Effector memory CD4-positive, alpha-beta T cell (primary cell): Measurements from ENCODE around the gene PPP1R3G.

Experiments
- DNase-seq, 3 donors: peaks; one replicate each; pipeline ENCODE4 v3.0.0-alpha.2; 2020
- H3K27ac ChIP-seq: 2 replicates; pipeline ENCODE4 v1.7.0; 2013; ENCODE audit warnings: mild to moderate bottlenecking, low read length, moderate library complexity; ENCODE audit not compliant: insufficient read depth, poor library complexity, severe bottlenecking
- H3K27me3 ChIP-seq: replicated peaks from 2 replicates; pipeline ENCODE4 v1.7.0; 2013; ENCODE audit warnings: mild to moderate bottlenecking, low read length; ENCODE audit not compliant: insufficient read depth, control insufficient read depth, poor library complexity, severe bottlenecking
- H3K36me3 ChIP-seq: 2 replicates; pipeline ENCODE4 v1.7.0; 2013; ENCODE audit warnings: mild to moderate bottlenecking, low read length, moderate library complexity; ENCODE audit not compliant: control insufficient read depth, insufficient read depth
- H3K4me1 ChIP-seq: 2 replicates; pipeline ENCODE4 v1.7.0; 2013; ENCODE audit warnings: low read length, mild to moderate bottlenecking; ENCODE audit not compliant: control insufficient read depth, insufficient read depth, poor library complexity, severe bottlenecking
- H3K4me3 ChIP-seq: 2 replicates; pipeline ENCODE4 v1.7.0; 2013; ENCODE audit warnings: low read length, low read depth, mild to moderate bottlenecking; ENCODE audit not compliant: insufficient read depth, poor library complexity, severe bottlenecking
- H3K9me3 ChIP-seq: 2 replicates; pipeline ENCODE4 v1.7.0; 2013; ENCODE audit warnings: mild to moderate bottlenecking, low read length, moderate library complexity; ENCODE audit not compliant: control insufficient read depth

PPP1R3G gene

DNA sequence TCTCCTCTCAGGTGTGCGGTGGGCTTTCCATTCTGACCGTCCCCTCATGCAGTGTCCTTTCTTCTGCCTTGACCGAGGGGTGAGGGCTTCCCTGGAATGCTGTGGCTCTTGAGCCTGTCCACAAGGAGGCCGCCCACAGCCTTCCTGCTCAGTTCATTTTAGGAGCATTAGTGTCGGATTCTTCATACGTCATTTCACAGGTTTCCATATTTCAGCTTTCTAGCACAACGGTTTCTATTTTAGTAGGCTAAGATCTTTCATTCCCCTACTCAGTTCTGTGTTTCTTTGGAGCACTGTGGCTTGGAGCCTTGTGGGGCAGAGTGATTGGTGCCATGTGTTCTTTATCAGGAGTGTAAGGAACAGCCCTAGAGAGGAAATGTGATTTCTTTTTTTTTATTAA is 5.5 kb downstream of the PPP1R3G start:
- H3K4me1 ChIP-seq: no peaks in the 10 kb centered on the region
- H3K27me3 ChIP-seq: peaks cover 6% of the 10 kb centered on the region

GRCh38 chr6:5091210-5092069 is 6.3 kb downstream of the PPP1R3G start:
- no peaks in the 10 kb centered on the region for H3K4me1 ChIP-seq
- H3K27ac ChIP-seq: no peak overlapping the region
- no peak for DNase-seq
- H3K27me3 ChIP-seq: peaks cover 6% of the 10 kb centered on the region
- no peak overlapping the region for H3K4me3 ChIP-seq
- no peaks in the 10 kb centered on the region for H3K9me3 ChIP-seq
- H3K36me3 ChIP-seq: no peaks in the 10 kb centered on the region

More for the DNA sequence above, 5.5 kb downstream of the PPP1R3G start:
- no peaks in the 10 kb centered on the region for H3K36me3 ChIP-seq
- no peak for DNase-seq
- no peak overlapping the region for H3K27ac ChIP-seq
- H3K9me3 ChIP-seq: no peaks in the 10 kb centered on the region
- no peak overlapping the region for H3K4me3 ChIP-seq

DNA sequence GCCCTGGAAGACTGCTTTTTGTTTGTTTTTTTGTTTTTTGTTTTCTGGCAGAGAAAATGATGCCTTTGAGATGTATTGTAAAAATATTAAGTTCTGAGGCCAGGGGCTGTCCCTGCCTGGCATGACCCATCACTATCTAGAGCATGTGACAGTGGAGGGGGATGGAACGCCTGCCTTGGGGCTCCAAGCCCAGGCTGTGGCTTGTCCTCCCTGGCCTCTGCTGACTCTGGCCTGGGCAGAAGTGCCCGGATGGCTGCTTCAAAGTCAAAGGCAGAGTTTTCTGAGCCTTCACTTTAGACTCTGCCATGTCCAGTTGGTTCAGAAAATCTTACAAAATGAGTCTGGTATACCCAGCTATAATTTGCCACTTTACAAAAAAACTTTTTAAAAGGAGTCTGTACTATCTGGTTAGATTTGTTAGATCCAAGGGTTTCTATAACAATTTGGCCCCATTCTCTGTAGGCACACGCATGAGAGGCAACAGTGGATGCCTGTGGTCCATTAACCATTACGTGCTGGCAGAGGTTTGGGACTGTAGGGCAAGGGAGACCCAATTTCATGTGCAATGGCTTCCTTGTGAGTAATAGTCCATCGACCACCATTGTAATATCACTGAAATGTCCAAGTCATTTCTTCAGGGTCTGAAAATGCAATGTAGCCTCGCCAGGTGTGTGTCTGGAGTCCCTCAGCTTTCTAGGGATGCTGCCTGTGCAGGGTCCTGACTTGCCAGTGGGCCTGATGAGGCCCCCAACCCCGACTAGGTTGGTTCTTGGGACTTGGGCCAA is 8.3 kb downstream of the PPP1R3G start:
- H3K4me1 ChIP-seq: no peaks in the 10 kb centered on the region
- no peak overlapping the region for H3K4me3 ChIP-seq
- H3K36me3 ChIP-seq: no peaks in the 10 kb centered on the region
- no peaks in the 10 kb centered on the region for H3K9me3 ChIP-seq
- H3K27me3 ChIP-seq: peaks cover 6% of the 10 kb centered on the region
- no peak for DNase-seq
- no peak overlapping the region for H3K27ac ChIP-seq

- Histone ChIP-seq H3K9me3 (no peaks in the 10 kb centered on the region), H3K36me3 (no peaks in the 10 kb centered on the region), H3K27me3 (peaks cover 4% of the 10 kb centered on the region), H3K27ac (no peak overlapping the region), H3K4me1 (no peaks in the 10 kb centered on the region), H3K4me3 (no peak overlapping the region)
- no peak for DNase-seq
Observed at GRCh38 chr6:5094327-5094726, 9.2 kb downstream of the PPP1R3G start.

GRCh38 chr6:5095236-5095635 is 10.1 kb downstream of the PPP1R3G start:
- DNase-seq: no peak
- Histone ChIP-seq H3K4me1 (no peaks in the 10 kb centered on the region), H3K4me3 (no peak overlapping the region), H3K9me3 (no peaks in the 10 kb centered on the region), H3K36me3 (no peaks in the 10 kb centered on the region), H3K27ac (no peak overlapping the region), H3K27me3 (peaks cover 4% of the 10 kb centered on the region)

GRCh38 chr6:5096482-5096881 is 11.3 kb downstream of the PPP1R3G start:
- DNase-seq: no peak
- no peaks in the 10 kb centered on the region for H3K27me3 ChIP-seq
- no peaks in the 10 kb centered on the region for H3K9me3 ChIP-seq
- no peaks in the 10 kb centered on the region for H3K36me3 ChIP-seq
- no peaks in the 10 kb centered on the region for H3K4me1 ChIP-seq
- H3K4me3 ChIP-seq: no peak overlapping the region
- H3K27ac ChIP-seq: no peak overlapping the region

GRCh38 chr6:5098501-5099270 is 13.5 kb downstream of the PPP1R3G start:
- no peaks in the 10 kb centered on the region for H3K9me3 ChIP-seq
- H3K27ac ChIP-seq: no peak overlapping the region
- no peaks in the 10 kb centered on the region for H3K27me3 ChIP-seq
- no peak for DNase-seq
- no peaks in the 10 kb centered on the region for H3K4me1 ChIP-seq
- no peak overlapping the region for H3K4me3 ChIP-seq
- no peaks in the 10 kb centered on the region for H3K36me3 ChIP-seq

GRCh38 chr6:5099537-5099936 is 14.4 kb downstream of the PPP1R3G start:
- H3K27me3 ChIP-seq: no peaks in the 10 kb centered on the region
- H3K27ac ChIP-seq: no peak overlapping the region
- H3K4me3 ChIP-seq: no peak overlapping the region
- no peak for DNase-seq
- no peaks in the 10 kb centered on the region for H3K4me1 ChIP-seq
- no peaks in the 10 kb centered on the region for H3K9me3 ChIP-seq
- H3K36me3 ChIP-seq: no peaks in the 10 kb centered on the region

DNA sequence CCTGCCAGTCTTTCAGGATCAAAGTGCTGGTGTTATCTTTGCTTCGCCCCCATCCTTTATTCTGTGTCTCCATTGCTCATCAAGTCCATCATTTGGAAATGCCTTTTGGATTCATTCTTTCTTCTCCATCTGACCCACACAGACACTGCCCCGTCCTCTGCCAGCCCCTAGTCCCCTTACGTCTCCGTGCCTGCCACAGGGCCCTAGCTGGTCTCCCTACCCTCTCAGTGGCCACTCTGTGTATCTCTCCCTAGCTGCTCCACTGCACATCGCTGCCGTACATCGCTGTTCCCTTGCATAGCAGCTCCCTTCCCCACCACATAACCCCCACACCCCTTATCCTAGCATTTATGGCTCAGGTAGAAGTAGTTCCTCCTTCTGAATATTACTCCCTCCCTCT is 15.7 kb downstream of the PPP1R3G start:
- Histone ChIP-seq H3K27ac (no peak overlapping the region), H3K4me3 (no peak overlapping the region), H3K4me1 (no peaks in the 10 kb centered on the region), H3K9me3 (no peaks in the 10 kb centered on the region), H3K27me3 (no peaks in the 10 kb centered on the region), H3K36me3 (no peaks in the 10 kb centered on the region)
- no peak for DNase-seq
